ENCODE results near the gene DERL2. TPM values are rescaled to one million over a fixed set of nuclear protein-coding genes. Genes with fewer than 3 reads are reported as not detected.

The DERL2 gene
- total and polyA plus RNA-seq, 2 experiments from 2014 or later, result 54.3 to 136 TPM

GRCh38 chr17:5527601-5528250 is 41.7 kb upstream of the DERL2 start:
- Histone ChIP-seq H3K9me2 (replicated peaks; ENCODE audit: insufficient read depth) (no peaks in the 10 kb centered on the region), H3K4me3 (no peak overlapping the region), H3K4me1 (ENCODE audit: insufficient read depth) (peaks cover 10% of the 10 kb centered on the region), H3K27me3 (no peaks in the 10 kb centered on the region), H3K27ac (peak overlapping the region; percentile 89), H3K9me3 (ENCODE audit: low read depth) (no peaks in the 10 kb centered on the region), H2AFZ (no peak overlapping the region), H3K4me2 (no peak overlapping the region), H3K36me3 (replicated peaks; ENCODE audit: insufficient read depth, low read depth) (no peaks in the 10 kb centered on the region), H4K20me1 (ENCODE audit: insufficient read depth, poor library complexity, severe bottlenecking) (no peaks in the 10 kb centered on the region), H3K79me2 (no peaks in the 10 kb centered on the region)
- WGBS (ENCODE audit: low lambda C conversion rate, missing lambda C conversion rate), result 91% methylated on average over 9 of the region's 9 CpGs
- TF ChIP-seq CTCF (IDR thresholded peaks at IDR 0.05; ENCODE audit: poor library complexity) (no peak), EZH2 (IDR thresholded peaks at IDR 0.05; ENCODE audit: borderline replicate concordance) (no peak), EZH2phosphoT487 (IDR thresholded peaks at IDR 0.05; ENCODE audit: low read depth, severe bottlenecking, unreplicated experiment) (no peak)
- DNase-seq (ENCODE audit: low spot score), result no peak

GRCh38 chr17:5526821-5527598 is 41.0 kb upstream of the DERL2 start:
- Histone ChIP-seq H3K4me2 (peak overlapping the region; percentile 25), H3K27ac (peak overlapping the region; percentile 89), H4K20me1 (ENCODE audit: insufficient read depth, poor library complexity, severe bottlenecking) (no peaks in the 10 kb centered on the region), H2AFZ (no peak overlapping the region), H3K4me1 (ENCODE audit: insufficient read depth) (peaks cover 10% of the 10 kb centered on the region), H3K27me3 (no peaks in the 10 kb centered on the region), H3K4me3 (no peak overlapping the region), H3K79me2 (no peaks in the 10 kb centered on the region), H3K36me3 (replicated peaks; ENCODE audit: insufficient read depth, low read depth) (no peaks in the 10 kb centered on the region), H3K9me2 (replicated peaks; ENCODE audit: insufficient read depth) (no peaks in the 10 kb centered on the region), H3K9me3 (ENCODE audit: low read depth) (no peaks in the 10 kb centered on the region)
- TF ChIP-seq CTCF (IDR thresholded peaks at IDR 0.05; ENCODE audit: poor library complexity) (no peak), EZH2phosphoT487 (IDR thresholded peaks at IDR 0.05; ENCODE audit: low read depth, severe bottlenecking, unreplicated experiment) (no peak), EZH2 (IDR thresholded peaks at IDR 0.05; ENCODE audit: borderline replicate concordance) (no peak)
- WGBS (ENCODE audit: low lambda C conversion rate, missing lambda C conversion rate), result 61% methylated on average over 14 of the region's 14 CpGs
- peak; percentile 91 for DNase-seq (ENCODE audit: low spot score)

GRCh38 chr17:5523249-5523648 is 37.3 kb upstream of the DERL2 start:
- 70% methylated on average over 5 of the region's 5 CpGs for WGBS (ENCODE audit: low lambda C conversion rate, missing lambda C conversion rate)
- H3K36me3 ChIP-seq (replicated peaks; ENCODE audit: insufficient read depth, low read depth), result no peaks in the 10 kb centered on the region

More at GRCh38 chr17:5523249-5523648, 37.3 kb upstream of the DERL2 start:
- H4K20me1 ChIP-seq (ENCODE audit: insufficient read depth, poor library complexity, severe bottlenecking), result no peaks in the 10 kb centered on the region
- no peak overlapping the region for H2AFZ ChIP-seq
- H3K27ac ChIP-seq, result no peak overlapping the region
- no peak for TF ChIP-seq CTCF (IDR thresholded peaks at IDR 0.05; ENCODE audit: poor library complexity)
- no peak for TF ChIP-seq EZH2phosphoT487 (IDR thresholded peaks at IDR 0.05; ENCODE audit: low read depth, severe bottlenecking, unreplicated experiment)
- TF ChIP-seq EZH2 (IDR thresholded peaks at IDR 0.05; ENCODE audit: borderline replicate concordance), result no peak
- no peaks in the 10 kb centered on the region for H3K27me3 ChIP-seq
- no peaks in the 10 kb centered on the region for H3K79me2 ChIP-seq
- no peaks in the 10 kb centered on the region for H3K9me2 ChIP-seq (replicated peaks; ENCODE audit: insufficient read depth)
- H3K4me1 ChIP-seq (ENCODE audit: insufficient read depth), result peaks cover 10% of the 10 kb centered on the region
- no peak overlapping the region for H3K4me2 ChIP-seq
- no peak for DNase-seq (ENCODE audit: low spot score)
- H3K9me3 ChIP-seq (ENCODE audit: low read depth), result no peaks in the 10 kb centered on the region
- H3K4me3 ChIP-seq, result no peak overlapping the region
